ENCODE measurements around the gene KCTD12.

KCTD12 gene

DNA sequence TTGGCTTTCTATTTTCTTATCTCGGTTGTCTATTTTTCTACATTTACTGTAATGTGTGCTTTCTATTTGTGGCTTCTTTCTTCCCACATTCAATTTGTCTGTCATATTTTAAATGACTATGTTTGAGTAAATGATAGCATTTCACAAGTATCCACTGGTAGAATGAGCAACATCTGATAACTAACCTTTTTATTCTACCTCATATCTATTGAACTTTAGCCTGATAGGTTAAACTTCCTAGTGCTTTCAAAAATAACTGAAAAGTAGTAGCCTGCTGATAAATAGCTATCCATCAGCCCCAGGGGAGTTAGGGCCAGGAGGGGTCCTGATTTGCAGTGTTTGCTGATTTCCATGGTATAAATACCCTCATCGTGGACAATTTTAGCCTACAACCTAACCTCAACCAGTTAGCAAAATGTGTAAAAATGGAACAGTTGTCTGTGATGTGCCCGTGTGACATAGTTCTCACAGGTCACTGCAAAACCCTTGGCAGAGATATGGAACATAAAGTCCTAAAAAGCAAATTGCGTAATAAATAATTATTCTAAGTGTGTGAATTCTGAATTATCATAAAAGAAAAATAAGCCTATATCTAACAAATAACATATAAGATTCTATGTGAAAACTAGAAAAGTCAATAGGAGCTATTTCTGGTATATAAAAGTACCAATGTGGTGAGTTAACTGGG is 32.1 kb downstream of the KCTD12 start:
- no peak for DNase-seq (ENCODE audit: low spot score)

DNA sequence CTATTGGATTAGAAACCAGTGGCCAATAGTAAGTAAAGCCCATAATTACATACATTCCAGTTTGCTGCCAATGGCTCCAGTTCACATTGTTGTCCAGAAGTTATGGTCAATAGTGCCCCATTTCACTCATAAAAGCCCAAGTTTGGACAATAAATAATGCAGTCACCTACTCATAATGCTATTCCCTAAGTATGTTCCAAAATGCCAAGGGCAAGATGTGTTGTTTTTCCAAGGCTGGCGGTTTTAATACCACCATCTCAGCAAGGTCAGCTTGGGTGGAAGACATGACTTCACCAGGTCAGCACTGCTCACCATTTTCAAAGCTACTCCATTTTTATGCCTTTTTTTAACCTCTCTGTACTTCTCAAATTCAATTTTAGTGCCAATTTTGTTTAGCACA is 32.7 kb downstream of the KCTD12 start:
- no peak for DNase-seq (ENCODE audit: low spot score)

DNA sequence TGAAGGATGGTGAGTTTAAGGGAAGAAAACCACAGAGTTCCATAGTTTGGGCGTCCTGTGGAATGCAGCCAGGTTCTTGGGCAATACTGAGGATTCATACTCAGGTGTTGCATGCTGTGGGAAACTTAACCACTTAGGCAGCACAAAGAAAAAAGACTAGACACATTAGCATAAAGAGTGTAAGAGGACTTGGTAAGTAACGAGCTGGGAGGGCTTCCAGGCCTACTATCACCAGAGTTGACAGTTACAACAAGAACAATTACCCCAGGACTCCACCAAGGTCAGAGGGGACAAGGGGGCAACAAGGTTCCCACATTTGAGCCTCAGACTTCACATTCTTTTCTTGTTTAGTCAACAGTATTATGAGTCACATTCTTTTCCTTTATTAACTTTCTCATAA is 33.2 kb downstream of the KCTD12 start:
- no peak for DNase-seq (ENCODE audit: low spot score)

DNA sequence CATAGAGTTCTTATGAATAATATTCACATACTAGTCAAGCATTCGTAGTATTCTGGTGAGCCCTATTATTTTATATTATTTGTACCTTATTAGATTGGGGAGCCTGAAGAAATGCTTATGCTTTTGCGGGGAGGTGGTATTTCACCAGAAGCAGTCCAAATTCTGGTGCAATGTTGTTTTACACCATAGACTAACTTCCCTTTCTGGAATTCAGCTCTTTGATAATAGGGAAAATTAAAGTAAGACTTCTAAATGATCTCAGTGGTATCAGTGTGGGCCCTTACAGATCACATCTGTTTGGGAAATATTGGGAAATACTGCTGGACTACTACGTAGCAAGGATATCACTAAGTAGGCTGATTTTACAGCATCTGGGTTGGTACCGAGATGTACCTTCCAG is 34.2 kb downstream of the KCTD12 start:
- no peak for DNase-seq (ENCODE audit: low spot score)

DNA sequence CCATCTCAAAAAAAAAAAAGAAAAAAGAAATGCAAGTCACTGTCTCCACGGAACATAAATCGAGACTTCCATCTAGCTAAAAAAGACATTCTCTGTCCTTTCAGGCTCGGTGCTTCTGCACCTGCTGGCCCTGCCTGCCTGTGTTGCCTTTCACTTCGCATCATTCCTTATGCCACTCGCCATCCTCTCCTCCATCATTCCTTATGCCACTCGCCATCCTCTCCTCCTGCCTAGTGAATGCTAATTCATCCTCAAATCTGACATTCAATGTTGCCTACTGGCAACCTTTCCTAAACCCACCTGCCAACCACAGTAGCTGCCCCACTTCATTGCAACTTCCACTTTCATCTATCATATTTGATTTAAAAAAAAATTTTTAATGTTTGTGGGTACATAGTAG is 36.7 kb downstream of the KCTD12 start:
- DNase-seq (ENCODE audit: low spot score), result no peak

DNA sequence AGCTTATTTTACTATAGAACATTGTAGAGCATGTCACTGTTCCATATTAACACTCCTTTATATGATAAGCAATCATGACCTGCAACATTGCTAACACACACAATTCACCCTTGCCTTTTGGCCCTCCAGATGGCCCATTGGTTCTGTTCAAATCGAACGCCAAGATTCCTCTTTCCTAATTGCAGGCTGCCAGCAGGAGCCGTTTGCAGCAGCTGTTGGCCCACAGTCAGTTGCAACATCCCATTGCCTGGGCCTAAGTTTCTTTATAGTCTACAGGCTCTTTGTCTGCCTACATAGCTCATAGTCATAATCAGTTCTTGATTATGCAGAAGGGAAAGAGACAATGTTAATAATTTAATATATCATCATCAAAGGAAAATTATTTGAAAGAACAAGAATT is 37.6 kb downstream of the KCTD12 start:
- no peak for DNase-seq (ENCODE audit: low spot score)

DNA sequence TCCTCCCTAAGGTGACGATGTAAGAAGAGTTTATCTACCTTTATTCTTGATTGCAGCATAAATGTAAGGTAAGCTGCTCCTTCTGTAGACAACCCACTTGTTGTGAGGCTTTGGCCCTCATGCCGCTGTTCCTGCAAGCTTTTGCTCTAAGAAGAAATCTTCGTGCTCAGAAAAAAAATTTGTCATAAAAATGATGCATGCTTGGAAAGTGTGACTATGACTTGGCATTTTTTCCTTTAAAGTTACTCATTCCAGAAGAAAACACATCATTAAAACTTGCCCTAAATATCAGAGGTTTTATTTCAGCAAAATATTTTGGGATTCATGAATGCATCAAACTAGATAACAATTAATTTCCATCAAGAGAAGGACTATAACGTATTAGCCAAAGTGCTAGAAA is 39.8 kb downstream of the KCTD12 start:
- no peak for DNase-seq (ENCODE audit: low spot score)

DNA sequence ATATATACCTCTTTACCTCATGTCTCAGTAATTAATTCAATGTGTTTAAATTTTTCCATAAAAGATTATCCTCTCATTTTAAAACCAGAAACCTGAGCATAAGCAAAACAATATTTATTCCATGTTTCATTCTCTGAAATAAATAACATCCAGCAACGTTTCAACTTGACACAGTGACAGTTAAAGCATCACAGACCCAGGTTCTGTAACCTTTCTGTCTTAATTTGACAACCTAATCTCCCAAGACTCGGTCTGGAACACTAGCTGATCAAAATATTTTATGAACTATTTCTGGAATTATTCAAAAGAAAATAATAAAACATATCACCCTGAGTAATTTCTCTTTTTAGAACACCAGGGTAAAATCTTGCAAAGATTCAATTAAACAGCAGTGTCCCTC is 40.3 kb downstream of the KCTD12 start:
- no peak for DNase-seq (ENCODE audit: low spot score)

DNA sequence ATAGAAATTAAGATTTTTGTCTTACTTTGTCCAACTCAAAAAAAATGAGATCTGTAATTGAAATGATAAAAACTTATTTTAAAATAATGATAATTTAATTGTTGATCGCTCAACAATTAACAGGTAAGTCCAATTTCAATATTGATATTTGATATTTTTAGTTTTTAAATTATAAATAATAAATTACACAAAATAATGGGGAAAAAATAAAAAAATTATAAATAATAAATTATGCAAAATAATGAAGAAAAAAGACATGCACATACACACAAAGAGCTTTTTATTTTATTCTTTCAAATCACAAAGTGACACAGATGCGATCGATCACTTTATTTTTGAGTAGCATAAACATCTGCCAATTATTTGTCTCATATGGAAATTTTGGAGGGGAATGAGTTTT is 40.8 kb downstream of the KCTD12 start:
- no peak for DNase-seq (ENCODE audit: low spot score)

DNA sequence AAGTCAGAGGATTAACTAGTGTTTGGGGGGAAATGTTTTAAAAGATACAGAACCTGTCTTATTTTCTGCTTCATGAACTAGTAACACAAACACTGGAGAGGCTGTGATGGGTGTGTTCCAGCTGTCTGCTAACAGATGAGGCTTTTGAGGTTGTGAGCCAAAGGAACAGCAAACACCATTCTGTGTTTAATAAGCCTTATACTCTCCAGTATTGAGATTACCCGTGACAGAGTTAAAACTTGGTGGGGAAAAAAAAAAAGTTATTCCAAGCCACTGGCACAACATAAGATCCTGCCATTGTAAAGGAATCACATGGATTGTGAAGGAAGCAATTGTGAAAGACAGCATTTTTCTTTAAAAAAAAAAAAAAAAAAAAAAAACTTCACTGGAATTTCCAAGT is 48.4 kb downstream of the KCTD12 start:
- DNase-seq (ENCODE audit: low spot score), result no peak

DNA sequence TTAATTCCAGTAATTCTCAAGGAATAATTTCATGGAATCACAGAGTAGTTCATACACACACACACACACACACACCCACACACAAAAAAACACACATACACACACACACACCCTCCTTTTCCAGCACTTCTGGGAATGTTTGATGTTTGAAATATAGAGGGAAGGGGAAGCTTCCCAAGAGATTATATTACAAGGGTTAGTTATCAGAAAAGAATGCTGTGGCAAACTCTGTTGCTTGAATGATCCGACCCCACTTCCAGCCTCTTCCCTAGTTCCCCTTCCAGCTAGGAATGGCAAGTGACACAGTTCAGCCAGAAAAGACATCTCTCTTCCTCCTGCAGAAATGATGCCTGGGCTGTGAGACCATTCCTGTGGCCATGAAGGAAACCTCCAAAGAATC is 49.9 kb downstream of the KCTD12 start:
- no peak for DNase-seq (ENCODE audit: low spot score)

DNA sequence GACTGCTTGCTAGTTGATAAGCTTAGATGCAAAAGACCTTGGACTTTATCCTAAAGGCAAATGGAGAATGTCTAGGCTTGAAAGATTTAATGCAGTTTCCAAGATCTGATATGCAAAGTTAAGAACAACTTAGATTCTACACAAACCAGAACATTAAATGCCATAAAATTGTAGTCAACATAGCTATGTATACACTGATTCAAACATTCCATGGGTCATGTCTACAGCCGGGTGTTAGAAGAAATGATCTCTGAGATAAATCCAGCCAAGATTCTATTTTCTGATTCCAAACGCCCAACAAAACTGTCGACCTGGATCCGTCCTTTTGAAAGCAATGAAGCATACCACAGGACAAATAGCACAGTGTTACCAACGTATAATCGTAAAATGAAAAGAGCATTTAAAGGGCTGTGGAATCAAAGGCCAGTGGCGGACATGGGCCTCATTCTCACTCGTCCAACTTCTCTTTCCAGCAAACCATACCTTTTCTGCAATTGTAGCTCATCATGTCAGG is 52.7 kb downstream of the KCTD12 start:
- DNase-seq (ENCODE audit: low spot score), result no peak

DNA sequence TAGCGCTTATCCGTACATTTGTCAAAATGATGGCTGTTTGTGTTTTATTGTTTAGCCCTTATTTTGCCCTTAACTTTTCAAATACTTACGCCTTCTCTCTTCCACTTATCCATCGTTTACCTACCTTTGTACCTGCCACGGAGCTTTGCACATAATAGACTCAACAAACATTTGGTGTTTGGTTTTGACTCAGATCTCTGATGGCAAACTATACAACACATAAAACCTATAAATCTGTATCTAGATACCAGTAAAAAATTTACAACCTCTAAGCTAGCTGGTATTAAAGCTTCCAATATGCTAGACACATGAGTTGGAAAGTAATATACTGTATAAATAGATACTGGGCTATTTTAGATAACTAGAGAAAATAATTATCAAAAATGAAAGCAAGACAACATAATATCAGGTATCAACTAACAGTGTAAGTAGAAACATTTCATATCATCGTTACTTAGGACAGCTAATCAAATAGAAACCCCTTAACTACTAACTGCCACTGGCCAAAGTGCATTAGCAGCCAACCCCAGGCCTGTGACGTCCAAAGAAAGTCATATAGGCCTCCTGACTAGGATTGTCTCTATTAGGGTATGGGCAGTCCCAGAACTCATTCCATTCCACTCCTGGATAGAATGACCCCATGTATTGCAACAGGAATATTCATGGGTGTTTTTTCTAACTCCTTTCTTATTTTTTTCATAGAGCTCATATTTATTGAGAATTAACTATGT is 53.8 kb downstream of the KCTD12 start:
- DNase-seq (ENCODE audit: low spot score), result no peak

DNA sequence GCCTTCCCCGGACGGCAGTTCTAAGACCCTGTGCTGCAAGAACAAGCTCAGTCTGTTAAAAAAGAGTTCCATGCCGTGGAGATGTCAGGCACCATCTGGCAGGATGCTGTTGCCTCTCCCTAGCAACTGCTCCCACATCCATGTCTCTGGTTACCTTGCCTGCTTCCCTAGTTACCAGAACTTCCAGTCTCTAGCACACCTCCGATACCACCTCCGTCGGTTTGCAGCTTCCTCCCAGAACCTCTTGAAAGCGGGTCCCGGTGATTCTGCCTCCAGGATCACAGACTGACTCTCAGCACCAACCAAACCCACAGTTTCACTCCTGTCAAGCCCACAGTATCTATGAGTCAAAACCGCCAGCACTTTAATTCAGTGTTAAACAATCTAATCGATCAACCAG is 55.4 kb downstream of the KCTD12 start:
- DNase-seq (ENCODE audit: low spot score), result no peak
